ENCODE measurements around the gene RPUSD4. TPM values are rescaled to one million over a fixed set of nuclear protein-coding genes. Genes with fewer than 3 reads are reported as not detected.
A peak's percentile ranks its signal among the peaks of the same experiment; 100 is the strongest.

Gene RPUSD4
- total RNA-seq, 4 donors from 2014 or later = 11.7 to 35.3 (median 23.6) TPM

DNA sequence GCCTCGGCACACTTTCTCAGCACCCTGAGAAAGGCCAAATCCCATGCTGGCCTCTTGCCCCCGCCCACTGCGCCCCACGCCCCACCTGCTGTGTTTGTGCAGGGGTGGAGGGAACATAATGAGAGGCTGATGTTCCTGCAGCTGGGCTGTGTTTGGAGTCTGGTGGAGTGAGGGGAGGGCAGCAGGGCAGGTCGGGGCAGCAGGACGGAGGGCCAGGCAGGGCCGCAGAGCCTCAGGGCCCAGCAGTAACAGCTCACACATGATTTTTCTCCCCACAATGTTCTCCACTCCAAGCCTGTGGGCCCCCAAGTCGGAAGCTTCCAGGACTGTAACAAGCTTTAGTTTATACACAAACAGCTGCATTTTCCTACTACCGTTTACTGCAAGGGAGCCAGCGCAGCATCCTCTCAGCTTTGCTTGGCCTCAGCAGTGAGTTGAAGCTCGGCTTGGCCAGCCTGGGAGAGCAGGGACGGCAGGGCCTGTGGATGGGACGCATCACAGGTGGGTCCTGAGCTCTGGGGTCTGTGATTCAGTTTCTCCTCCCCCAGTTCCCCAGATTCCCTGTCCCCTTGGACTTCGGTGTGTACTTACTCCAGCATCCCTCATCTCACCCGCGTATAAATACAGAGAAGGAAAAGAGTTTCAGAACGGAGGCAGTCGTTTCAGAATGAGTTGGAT, 51.0 kb downstream of the RPUSD4 start:
- Histone ChIP-seq H3K4me1 (peaks cover 0 to 13% (median 0%) of the 10 kb centered on the region in 4 donors), H3K36me3 (no peaks in the 10 kb centered on the region), H3K9me3 (no peaks in the 10 kb centered on the region), H3K27ac (no peak overlapping the region), H3K4me3 (no peak overlapping the region), H3K27me3 (no peaks in the 10 kb centered on the region)
- DNase-seq = no peak
- TF ChIP-seq CTCF (IDR thresholded peaks at IDR 0.05) (no peak), POLR2A (IDR thresholded peaks at IDR 0.05) (no peak)

- no peak for DNase-seq
- TF ChIP-seq POLR2A (IDR thresholded peaks at IDR 0.05) (no peak), CTCF (IDR thresholded peaks at IDR 0.05) (no peak)
- Histone ChIP-seq H3K9me3 (no peaks in the 10 kb centered on the region), H3K36me3 (no peaks in the 10 kb centered on the region), H3K4me1 (peaks cover 0 to 13% (median 0%) of the 10 kb centered on the region in 4 donors), H3K4me3 (no peak overlapping the region), H3K27ac (no peak overlapping the region), H3K27me3 (no peaks in the 10 kb centered on the region)
Measured at GRCh38 chr11:126159719-126160344, 51.6 kb downstream of the RPUSD4 start.

- TF ChIP-seq CTCF (IDR thresholded peaks at IDR 0.05) (no peak), POLR2A (IDR thresholded peaks at IDR 0.05) (no peak)
- peak in 2 of 3 donors; percentile 74 to 79 for DNase-seq
- peak overlapping the region in 2 of 4 donors; percentile 55 to 77 for H3K27ac ChIP-seq
- H3K36me3 ChIP-seq = no peaks in the 10 kb centered on the region
- H3K27me3 ChIP-seq = no peaks in the 10 kb centered on the region
- H3K4me3 ChIP-seq = no peak overlapping the region
- H3K9me3 ChIP-seq = no peaks in the 10 kb centered on the region
- H3K4me1 ChIP-seq = peaks cover 0 to 21% (median 0%) of the 10 kb centered on the region in 4 donors
Measured at GRCh38 chr11:126158054-126158791, 53.2 kb downstream of the RPUSD4 start.

GRCh38 chr11:126157326-126158030, 54.0 kb downstream of the RPUSD4 start:
- TF ChIP-seq CTCF (IDR thresholded peaks at IDR 0.05) (no peak), POLR2A (IDR thresholded peaks at IDR 0.05) (no peak)
- no peaks in the 10 kb centered on the region for H3K36me3 ChIP-seq
- no peak for DNase-seq
- no peaks in the 10 kb centered on the region for H3K9me3 ChIP-seq
- H3K27ac ChIP-seq = peak overlapping the region in 2 of 4 donors; percentile 55 to 77
- no peaks in the 10 kb centered on the region for H3K27me3 ChIP-seq
- peaks cover 0 to 23% (median 0%) of the 10 kb centered on the region in 4 donors for H3K4me1 ChIP-seq
- no peak overlapping the region for H3K4me3 ChIP-seq

DNA sequence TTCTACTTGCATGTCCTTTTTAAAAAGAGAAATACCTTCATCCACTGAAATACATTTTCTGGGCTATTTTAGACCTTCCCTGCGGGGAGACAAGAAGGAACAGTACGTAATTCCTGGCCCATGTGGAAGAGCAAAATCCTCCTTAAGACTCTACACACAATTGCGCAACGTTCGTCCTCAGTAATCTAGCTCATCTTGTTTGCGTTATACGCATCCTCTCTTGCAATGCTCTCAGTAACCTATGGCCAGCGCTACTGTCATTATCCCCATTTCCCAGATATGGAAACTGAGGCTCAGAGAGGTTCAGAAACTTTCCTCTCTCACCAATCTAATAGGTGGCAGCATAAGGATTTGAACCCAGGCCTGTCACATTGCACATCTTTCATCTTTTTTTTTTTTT, 54.6 kb downstream of the RPUSD4 start:
- Histone ChIP-seq H3K9me3 (no peaks in the 10 kb centered on the region), H3K4me3 (no peak overlapping the region), H3K27me3 (no peaks in the 10 kb centered on the region), H3K4me1 (peaks cover 0 to 23% (median 0%) of the 10 kb centered on the region in 4 donors), H3K27ac (no peak overlapping the region), H3K36me3 (no peaks in the 10 kb centered on the region)
- DNase-seq = no peak
- no peak for TF ChIP-seq POLR2A (IDR thresholded peaks at IDR 0.05)
- no peak for TF ChIP-seq CTCF (IDR thresholded peaks at IDR 0.05)
